Measurements from ENCODE around the gene TMEM145.

The TMEM145 gene

DNA sequence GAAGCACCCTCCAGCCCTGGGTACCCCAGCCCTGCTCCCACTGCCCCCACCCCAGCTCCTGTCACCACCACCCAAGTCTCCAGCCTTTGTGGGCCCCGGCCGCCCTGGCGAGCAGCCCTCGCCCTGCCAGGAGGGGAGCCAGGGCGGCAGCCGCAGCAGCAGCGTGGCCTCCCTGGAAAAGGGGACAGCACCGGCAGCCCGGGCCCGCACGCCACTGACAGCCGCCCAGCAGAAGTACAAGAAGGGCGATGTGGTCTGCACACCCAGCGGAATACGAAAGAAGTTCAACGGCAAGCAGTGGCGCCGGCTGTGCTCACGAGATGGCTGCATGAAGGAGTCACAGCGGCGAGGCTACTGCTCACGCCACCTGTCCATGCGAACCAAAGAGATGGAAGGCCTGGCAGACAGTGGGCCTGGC lies 40.1 kb upstream of the TMEM145 start:
- in situ Hi-C loops (cut with HindIII; ENCODE audit: low pct_ligation_motif_present, low sequenced_read_pairs) = no loop called here
- Histone ChIP-seq H3K36me3 (replicated peaks) (peaks cover 36% of the 10 kb centered on the region), H3K4me3 (ENCODE audit: low read depth, low read length) (no peak overlapping the region), H3K27me3 (replicated peaks) (no peaks in the 10 kb centered on the region), H3K27ac (no peak overlapping the region)
- DNase-seq = no peak
- TF ChIP-seq, protein P1, sequence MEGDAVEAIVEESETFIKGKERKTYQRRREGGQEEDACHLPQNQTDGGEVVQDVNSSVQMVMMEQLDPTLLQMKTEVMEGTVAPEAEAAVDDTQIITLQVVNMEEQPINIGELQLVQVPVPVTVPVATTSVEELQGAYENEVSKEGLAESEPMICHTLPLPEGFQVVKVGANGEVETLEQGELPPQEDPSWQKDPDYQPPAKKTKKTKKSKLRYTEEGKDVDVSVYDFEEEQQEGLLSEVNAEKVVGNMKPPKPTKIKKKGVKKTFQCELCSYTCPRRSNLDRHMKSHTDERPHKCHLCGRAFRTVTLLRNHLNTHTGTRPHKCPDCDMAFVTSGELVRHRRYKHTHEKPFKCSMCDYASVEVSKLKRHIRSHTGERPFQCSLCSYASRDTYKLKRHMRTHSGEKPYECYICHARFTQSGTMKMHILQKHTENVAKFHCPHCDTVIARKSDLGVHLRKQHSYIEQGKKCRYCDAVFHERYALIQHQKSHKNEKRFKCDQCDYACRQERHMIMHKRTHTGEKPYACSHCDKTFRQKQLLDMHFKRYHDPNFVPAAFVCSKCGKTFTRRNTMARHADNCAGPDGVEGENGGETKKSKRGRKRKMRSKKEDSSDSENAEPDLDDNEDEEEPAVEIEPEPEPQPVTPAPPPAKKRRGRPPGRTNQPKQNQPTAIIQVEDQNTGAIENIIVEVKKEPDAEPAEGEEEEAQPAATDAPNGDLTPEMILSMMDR (IDR thresholded peaks at IDR 0.05; ENCODE audit: low read depth, low read length, missing control alignments) = no peak

DNA sequence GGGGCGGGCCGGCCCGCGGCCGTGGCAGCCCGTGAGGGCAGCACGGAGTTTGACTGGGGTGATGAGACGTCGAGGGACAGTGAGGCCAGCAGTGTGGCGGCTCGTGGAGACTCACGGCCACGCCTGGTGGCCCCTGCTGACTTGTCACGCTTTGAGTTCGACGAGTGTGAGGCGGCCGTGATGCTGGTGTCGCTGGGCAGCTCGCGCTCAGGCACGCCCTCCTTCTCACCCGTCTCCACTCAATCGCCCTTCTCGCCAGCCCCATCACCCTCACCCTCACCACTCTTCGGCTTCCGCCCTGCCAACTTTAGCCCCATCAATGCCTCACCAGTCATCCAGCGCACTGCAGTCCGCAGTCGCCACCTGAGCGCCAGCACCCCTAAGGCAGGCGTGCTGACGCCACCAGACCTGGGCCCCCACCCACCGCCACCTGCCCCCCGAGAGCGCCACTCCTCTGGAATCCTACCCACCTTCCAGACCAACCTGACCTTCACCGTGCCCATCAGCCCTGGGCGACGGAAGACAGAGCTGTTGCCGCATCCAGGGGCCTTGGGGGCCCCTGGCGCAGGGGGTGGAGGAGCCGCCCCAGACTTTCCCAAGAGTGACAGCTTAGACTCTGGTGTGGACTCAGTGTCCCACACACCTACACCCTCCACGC lies 39.6 kb upstream of the TMEM145 start:
- in situ Hi-C loops (cut with HindIII; ENCODE audit: low pct_ligation_motif_present, low sequenced_read_pairs) = no loop called here
- peaks cover 36% of the 10 kb centered on the region for H3K36me3 ChIP-seq (replicated peaks)
- no peak for DNase-seq
- H3K27me3 ChIP-seq (replicated peaks) = no peaks in the 10 kb centered on the region
- H3K27ac ChIP-seq = no peak overlapping the region
- TF ChIP-seq, protein P1 (IDR thresholded peaks at IDR 0.05; ENCODE audit: low read depth, low read length, missing control alignments) = no peak
- H3K4me3 ChIP-seq (ENCODE audit: low read depth, low read length) = no peak overlapping the region

DNA sequence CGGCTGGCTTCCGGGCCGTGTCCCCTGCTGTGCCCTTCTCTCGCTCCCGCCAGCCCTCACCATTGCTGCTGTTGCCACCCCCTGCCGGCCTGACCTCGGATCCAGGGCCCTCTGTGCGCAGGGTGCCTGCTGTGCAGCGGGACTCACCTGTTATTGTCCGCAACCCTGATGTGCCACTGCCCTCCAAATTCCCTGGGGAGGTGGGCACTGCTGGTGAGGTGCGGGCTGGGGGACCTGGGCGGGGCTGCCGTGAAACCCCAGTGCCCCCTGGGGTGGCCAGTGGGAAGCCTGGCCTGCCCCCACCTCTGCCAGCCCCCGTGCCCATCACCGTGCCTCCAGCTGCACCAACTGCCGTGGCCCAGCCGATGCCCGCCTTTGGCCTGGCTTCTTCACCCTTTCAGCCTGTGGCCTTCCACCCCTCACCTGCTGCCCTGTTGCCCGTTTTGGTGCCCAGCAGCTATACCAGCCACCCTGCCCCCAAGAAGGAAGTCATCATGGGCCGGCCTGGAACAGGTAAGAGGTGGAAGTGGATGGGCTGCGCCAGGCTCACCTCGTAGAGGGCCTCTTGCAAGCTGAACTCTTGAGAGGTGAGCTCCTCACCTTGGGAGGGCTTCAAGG lies 38.9 kb upstream of the TMEM145 start:
- in situ Hi-C loops (cut with HindIII; ENCODE audit: low pct_ligation_motif_present, low sequenced_read_pairs) = no loop called here
- Histone ChIP-seq H3K27me3 (replicated peaks) (no peaks in the 10 kb centered on the region), H3K27ac (no peak overlapping the region), H3K36me3 (replicated peaks) (peaks cover 36% of the 10 kb centered on the region), H3K4me3 (ENCODE audit: low read depth, low read length) (no peak overlapping the region)
- TF ChIP-seq, protein P1 (IDR thresholded peaks at IDR 0.05; ENCODE audit: low read depth, low read length, missing control alignments) = no peak
- DNase-seq = no peak

DNA sequence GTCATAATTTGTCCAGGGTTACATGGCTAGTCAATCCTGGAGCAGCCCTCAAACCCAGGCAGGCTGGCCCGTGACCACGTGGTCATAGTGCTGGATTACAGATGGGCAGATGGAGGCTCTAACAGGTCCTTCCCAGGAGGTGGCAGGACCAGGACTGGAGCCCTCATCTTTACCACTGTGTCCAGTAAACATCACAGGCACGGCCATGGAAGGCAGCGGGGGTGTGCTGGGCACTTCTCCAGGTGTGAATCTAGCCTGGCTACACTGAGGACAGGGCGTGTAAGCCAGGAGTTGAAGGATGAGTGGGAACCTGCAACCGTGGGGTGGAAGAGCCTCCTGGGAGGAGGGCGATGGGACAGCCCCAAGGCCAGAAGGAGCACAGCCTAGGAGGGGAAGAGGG lies 38.0 kb upstream of the TMEM145 start:
- Histone ChIP-seq H3K27ac (no peak overlapping the region), H3K4me3 (ENCODE audit: low read depth, low read length) (no peak overlapping the region), H3K36me3 (replicated peaks) (peaks cover 36% of the 10 kb centered on the region), H3K27me3 (replicated peaks) (no peaks in the 10 kb centered on the region)
- no peak for DNase-seq
- in situ Hi-C loops (cut with HindIII; ENCODE audit: low pct_ligation_motif_present, low sequenced_read_pairs) = no loop called here
- TF ChIP-seq, protein P1 (IDR thresholded peaks at IDR 0.05; ENCODE audit: low read depth, low read length, missing control alignments) = no peak

DNA sequence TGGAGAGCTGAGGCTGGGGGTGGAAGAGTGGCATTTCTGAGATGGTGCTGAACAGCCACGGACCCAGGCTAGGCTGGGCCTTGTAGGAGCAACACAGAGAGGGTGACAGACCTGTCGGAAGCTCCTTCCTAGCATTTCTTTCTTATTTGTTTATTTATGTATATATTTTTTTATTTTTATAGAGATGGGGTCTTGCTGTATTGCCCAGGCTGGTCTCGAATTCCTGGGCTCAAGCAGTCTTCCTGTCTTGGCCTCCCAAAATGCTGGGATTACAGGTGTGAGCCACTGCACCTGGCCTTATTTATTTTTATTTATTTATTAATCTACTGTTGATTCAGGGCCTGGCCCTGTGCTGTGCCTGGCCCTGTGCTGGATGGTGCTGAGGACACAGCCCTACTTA lies 37.6 kb upstream of the TMEM145 start:
- in situ Hi-C loops (cut with HindIII; ENCODE audit: low pct_ligation_motif_present, low sequenced_read_pairs) = no loop called here
- no peak for DNase-seq
- TF ChIP-seq, protein P1 (IDR thresholded peaks at IDR 0.05; ENCODE audit: low read depth, low read length, missing control alignments) = no peak
- Histone ChIP-seq H3K36me3 (replicated peaks) (peaks cover 36% of the 10 kb centered on the region), H3K27me3 (replicated peaks) (no peaks in the 10 kb centered on the region), H3K4me3 (ENCODE audit: low read depth, low read length) (no peak overlapping the region), H3K27ac (no peak overlapping the region)
